MV-4-11 (cell line): Measurements from ENCODE around the gene SPAAR.
"Not testable (repeated sequence)": the region's sequence is repeated elsewhere in the genome, so short reads cannot be mapped to it uniquely, and the experiment has no call there.

Experiments
- DNase-seq: peaks from one replicate; lab custom pipeline; 2025; lab: John Stamatoyannopoulos, UW

SPAAR gene

GRCh38 chr9:35909274-35909673, at the start of gene SPAAR:
Gene SPAAR (plus strand): TSS chr9:35909490. CDS start chr9:35910464, 974 bp downstream.
- DNase-seq: no peak

GRCh38 chr9:35859990-35860339, 49.3 kb upstream of the SPAAR start:
- no peak for DNase-seq

- DNase-seq: no peak
Measured at GRCh38 chr9:35861161-35861897, 48.0 kb upstream of the SPAAR start.

GRCh38 chr9:35862328-35862727, 47.0 kb upstream of the SPAAR start:
- no peak for DNase-seq

GRCh38 chr9:35863583-35863982, 45.7 kb upstream of the SPAAR start:
- no peak for DNase-seq

GRCh38 chr9:35864695-35865255, 44.5 kb upstream of the SPAAR start:
- DNase-seq: no peak

GRCh38 chr9:35867538-35867937, 41.8 kb upstream of the SPAAR start:
- no peak for DNase-seq

GRCh38 chr9:35868933-35869332, 40.4 kb upstream of the SPAAR start:
- DNase-seq: no peak

GRCh38 chr9:35869621-35870216, 39.6 kb upstream of the SPAAR start:
- DNase-seq: no peak

- DNase-seq: no peak
Measured at GRCh38 chr9:35870351-35870923, 38.9 kb upstream of the SPAAR start, which contains the start of gene OR13J1. Gene OR13J1 (minus strand): TSS chr9:35870401. CDS start chr9:35870401, 0 bp downstream.

- DNase-seq: no peak
Measured at GRCh38 chr9:35871545-35871944, 37.7 kb upstream of the SPAAR start.

GRCh38 chr9:35872505-35872904, 36.8 kb upstream of the SPAAR start:
- no peak for DNase-seq

- DNase-seq: peak; percentile 7
Measured at GRCh38 chr9:35882263-35882848, 26.9 kb upstream of the SPAAR start.

- DNase-seq: no peak
Measured at GRCh38 chr9:35882996-35883395, 26.3 kb upstream of the SPAAR start.

GRCh38 chr9:35884908-35885307, 24.4 kb upstream of the SPAAR start:
- DNase-seq: not testable (repeated sequence)

GRCh38 chr9:35891646-35892045, 17.6 kb upstream of the SPAAR start:
- DNase-seq: peak; percentile 77

GRCh38 chr9:35892051-35892450, 17.2 kb upstream of the SPAAR start:
- no peak for DNase-seq

GRCh38 chr9:35896570-35896969, 12.7 kb upstream of the SPAAR start:
- no peak for DNase-seq

GRCh38 chr9:35897376-35898099, 11.8 kb upstream of the SPAAR start:
- DNase-seq: not testable (repeated sequence)

GRCh38 chr9:35898337-35898736, 11.0 kb upstream of the SPAAR start:
- DNase-seq: no peak

- DNase-seq: no peak
Measured at GRCh38 chr9:35899021-35899420, 10.3 kb upstream of the SPAAR start.

GRCh38 chr9:35903049-35903448, 6.2 kb upstream of the SPAAR start:
- peak; percentile 40 for DNase-seq
